Uterus (tissue), 4 donors: Measurements from ENCODE around the gene GNAT1. TPM values are rescaled to one million over a fixed set of nuclear protein-coding genes. Genes with fewer than 3 reads are reported as not detected.

ENCODE experiments used
- DNase-seq, 2 donors: peaks; one replicate each; pipeline ENCODE4 v3.0.0-alpha.2; 2019 to 2020
- H3K27ac ChIP-seq, 2 donors: fragments of 200-600 bp; sonication (generic); 1 replicate in 1 of 2; 2 replicates in 1 of 2; pipeline ENCODE4 v1.5.1; 2016 to 2018
- H3K27me3 ChIP-seq, 2 donors: fragments of 200-600 bp; sonication (generic); one replicate each; pipeline ENCODE4 v1.5.1; 2018 to 2019; ENCODE audit warnings: control low read depth in 1 of 2
- H3K36me3 ChIP-seq, 2 donors: fragments of 200-600 bp; sonication (generic); one replicate each; pipeline ENCODE4 v1.5.1; 2019; ENCODE audit warnings: control low read depth in 1 of 2
- H3K4me1 ChIP-seq, 2 donors: fragments of 200-600 bp; sonication (generic); one replicate each; pipeline ENCODE4 v1.5.1; 2018 to 2019; ENCODE audit warnings: control low read depth in 1 of 2
- H3K4me3 ChIP-seq, 2 donors: fragments of 200-600 bp; sonication (generic); 1 replicate in 1 of 2; 2 replicates in 1 of 2; pipeline ENCODE4 v1.5.1; 2018 to 2019; ENCODE audit warnings: mild to moderate bottlenecking in 1 of 2
- H3K9me3 ChIP-seq, 2 donors: fragments of 200-600 bp; sonication (generic); one replicate each; pipeline ENCODE4 v1.5.1; 2019; ENCODE audit warnings: control low read depth in 1 of 2
- POLR2A ChIP-seq, 2 donors: fragments of 450-650 bp; IDR thresholded peaks; one replicate each; pipeline ENCODE4 v1.6.1; 2016; ENCODE audit warnings: antibody characterized with exemption in 2 of 2, mild to moderate bottlenecking in 1 of 2, moderate library complexity in 1 of 2
- intact Hi-C: fragments of 100-400 bp; cut with DNase I; formaldehyde crosslinking; loops from one replicate; pipeline ENCODE4 v1.15.1; 2023; ENCODE audit warnings: low total_unique reads
- total RNA-seq, 4 donors: library from RNA; depleted of rRNA in 3 of 4; stranded (reverse); fragments of >200 nt in 3 of 4; gene quantifications; one replicate each; pipeline versions ENCODE4 v1.1.0 to v1.2.4, GENCODE V29; 2014 to 2023
- TF ChIP-seq, protein P1 (sequence below), 4 experiments: fragments of 200-600 bp in 2 of 4; fragments of 450-650 bp in 2 of 4; sonication (generic) in 2 of 4; IDR thresholded peaks; one replicate each; pipeline ENCODE4 v1.5.1; 2016 to 2019; ENCODE audit warnings: antibody characterized with exemption in 4 of 4, mild to moderate bottlenecking in 2 of 4, moderate library complexity in 1 of 4
- donor health status: DM: yes; HTN: yes; CAD: no.

GNAT1 gene
- total RNA-seq, 4 donors from 2014 or later: not detected

DNA sequence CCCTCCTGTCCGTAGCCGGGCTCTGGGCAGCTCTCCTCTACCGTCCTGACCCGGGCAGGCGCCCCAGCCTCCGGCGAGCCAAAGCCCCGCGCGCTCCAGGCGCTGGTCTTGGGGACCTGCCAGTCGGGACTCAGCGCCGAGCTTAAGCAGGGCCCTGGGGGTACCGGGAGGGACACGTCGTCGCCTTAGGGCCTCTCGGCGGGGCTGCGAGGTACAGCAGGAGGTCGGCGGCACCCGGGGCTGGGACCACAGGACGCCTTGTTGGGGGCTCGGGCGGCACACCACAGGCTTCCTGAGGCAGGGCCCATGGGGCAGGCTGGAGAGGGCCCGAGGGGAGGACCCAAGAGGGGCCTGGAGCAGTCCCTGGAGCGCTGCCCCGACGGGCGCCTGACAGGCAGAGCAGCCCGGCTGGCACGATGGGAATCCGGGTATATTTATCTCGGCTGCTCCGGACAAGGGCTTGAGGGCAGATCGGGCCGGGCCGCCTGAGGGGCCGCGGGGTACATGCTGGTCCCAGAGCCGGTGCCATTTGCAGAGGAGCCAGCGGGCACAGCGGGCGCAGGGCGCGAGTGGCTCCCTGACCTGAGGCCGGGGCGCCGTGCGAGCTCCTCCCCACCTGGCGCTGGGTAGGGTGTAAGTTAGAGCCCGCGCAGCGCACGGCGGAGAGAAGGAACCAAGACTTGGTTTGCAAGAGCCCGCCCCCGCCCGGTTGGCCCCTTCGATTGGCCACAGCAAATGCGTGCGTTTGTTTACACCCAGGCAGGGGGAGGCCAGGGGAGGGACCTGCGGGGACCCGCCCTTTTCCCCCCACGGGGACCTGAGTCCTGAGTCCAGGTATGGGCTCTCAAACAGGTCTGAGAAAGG lies 14.2 kb downstream of the GNAT1 start:
- H3K4me3 ChIP-seq: peak overlapping the region; percentile 30 to 42
- H3K27ac ChIP-seq: no peak overlapping the region
- intact Hi-C loops: no loop called here
- H3K27me3 ChIP-seq: peaks cover 14 to 17% of the 10 kb centered on the region in 2 donors
- TF ChIP-seq, protein P1, sequence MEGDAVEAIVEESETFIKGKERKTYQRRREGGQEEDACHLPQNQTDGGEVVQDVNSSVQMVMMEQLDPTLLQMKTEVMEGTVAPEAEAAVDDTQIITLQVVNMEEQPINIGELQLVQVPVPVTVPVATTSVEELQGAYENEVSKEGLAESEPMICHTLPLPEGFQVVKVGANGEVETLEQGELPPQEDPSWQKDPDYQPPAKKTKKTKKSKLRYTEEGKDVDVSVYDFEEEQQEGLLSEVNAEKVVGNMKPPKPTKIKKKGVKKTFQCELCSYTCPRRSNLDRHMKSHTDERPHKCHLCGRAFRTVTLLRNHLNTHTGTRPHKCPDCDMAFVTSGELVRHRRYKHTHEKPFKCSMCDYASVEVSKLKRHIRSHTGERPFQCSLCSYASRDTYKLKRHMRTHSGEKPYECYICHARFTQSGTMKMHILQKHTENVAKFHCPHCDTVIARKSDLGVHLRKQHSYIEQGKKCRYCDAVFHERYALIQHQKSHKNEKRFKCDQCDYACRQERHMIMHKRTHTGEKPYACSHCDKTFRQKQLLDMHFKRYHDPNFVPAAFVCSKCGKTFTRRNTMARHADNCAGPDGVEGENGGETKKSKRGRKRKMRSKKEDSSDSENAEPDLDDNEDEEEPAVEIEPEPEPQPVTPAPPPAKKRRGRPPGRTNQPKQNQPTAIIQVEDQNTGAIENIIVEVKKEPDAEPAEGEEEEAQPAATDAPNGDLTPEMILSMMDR (IDR thresholded peaks at IDR 0.05): no peak
- no peaks in the 10 kb centered on the region for H3K36me3 ChIP-seq
- H3K4me1 ChIP-seq: peaks cover 0 to 13% of the 10 kb centered on the region in 2 donors
- no peaks in the 10 kb centered on the region for H3K9me3 ChIP-seq
- no peak for DNase-seq

DNA sequence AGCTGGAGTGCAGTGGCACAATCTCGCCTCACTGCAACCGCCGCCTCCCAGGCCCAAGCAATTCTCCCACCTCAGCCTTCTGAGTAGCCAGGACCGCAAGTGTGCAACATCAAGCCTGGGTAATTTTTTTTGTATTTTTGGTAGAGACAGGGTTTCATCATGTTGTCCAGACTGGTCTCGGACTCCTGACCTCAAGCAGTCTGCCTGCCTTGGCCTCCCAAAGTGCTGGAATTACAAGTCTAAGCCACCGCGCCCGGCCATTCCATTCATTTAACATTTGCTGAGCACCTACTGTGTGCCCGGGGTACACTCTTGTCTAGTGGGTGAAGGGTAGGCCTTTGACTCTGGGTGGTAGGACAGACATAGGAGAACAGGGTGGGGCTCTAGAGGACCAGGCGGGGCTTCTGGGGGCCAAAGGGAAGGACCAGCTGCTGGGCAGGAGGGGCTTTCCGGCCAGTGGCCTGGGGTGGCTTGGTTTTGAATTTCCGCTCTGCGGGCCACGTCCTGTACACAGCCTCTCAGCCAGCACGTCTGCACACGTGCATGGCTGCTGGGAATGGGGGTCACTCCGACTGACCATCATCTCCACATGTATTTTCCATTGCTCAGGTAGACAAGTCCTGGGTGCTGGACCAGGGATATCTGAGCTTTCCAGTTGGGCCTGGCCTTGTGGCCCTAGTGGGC lies 16.1 kb downstream of the GNAT1 start:
- Histone ChIP-seq H3K36me3 (no peaks in the 10 kb centered on the region), H3K27me3 (peaks cover 14 to 17% of the 10 kb centered on the region in 2 donors)
- TF ChIP-seq, protein P1 (IDR thresholded peaks at IDR 0.05): no peak
- TF ChIP-seq POLR2A (IDR thresholded peaks at IDR 0.05): no peak

DNA sequence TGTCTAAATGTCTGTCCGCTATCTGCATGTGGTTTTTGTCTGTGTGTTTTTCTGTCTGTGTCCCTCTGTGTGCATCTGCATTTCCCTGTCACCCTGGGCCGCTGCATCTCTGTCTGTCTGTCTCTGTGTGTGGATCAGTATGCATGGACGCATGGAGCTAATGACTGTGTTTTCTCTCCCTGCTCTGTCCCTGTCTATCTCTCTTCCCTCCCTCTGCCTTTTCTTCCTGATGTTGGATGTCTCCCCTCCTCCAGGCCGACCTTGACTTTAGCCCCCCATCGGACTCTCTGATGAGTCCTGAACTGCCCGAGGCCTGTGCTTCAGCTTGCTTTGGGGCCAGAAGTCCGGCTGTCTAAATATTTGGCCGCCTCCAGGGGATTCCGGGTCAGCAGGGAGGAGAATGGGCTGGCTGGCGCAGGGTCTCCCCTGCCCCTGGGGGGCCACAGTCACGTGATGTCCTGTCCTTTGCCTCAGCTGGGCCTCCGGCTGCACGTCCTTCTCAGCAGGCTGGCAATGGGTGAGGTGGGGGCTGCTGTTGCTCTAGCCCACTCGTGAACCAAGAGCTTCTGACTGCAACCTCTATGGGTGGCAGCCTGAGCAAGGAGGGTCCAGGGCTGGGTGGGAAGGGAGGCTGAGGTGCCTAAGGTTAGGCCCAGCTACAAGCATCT lies 17.4 kb downstream of the GNAT1 start:
- intact Hi-C loops: no loop called here
- peaks cover 13 to 14% of the 10 kb centered on the region in 2 donors for H3K27me3 ChIP-seq
- no peaks in the 10 kb centered on the region for H3K36me3 ChIP-seq
- DNase-seq: no peak
- H3K9me3 ChIP-seq: no peaks in the 10 kb centered on the region
- H3K4me1 ChIP-seq: peaks cover 0 to 13% of the 10 kb centered on the region in 2 donors
- no peak overlapping the region for H3K27ac ChIP-seq
- no peak for TF ChIP-seq POLR2A (IDR thresholded peaks at IDR 0.05)
- TF ChIP-seq, protein P1 (IDR thresholded peaks at IDR 0.05): no peak
- H3K4me3 ChIP-seq: no peak overlapping the region

More for the DNA sequence above, 16.1 kb downstream of the GNAT1 start:
- Histone ChIP-seq H3K4me1 (peaks cover 0 to 13% of the 10 kb centered on the region in 2 donors), H3K9me3 (no peaks in the 10 kb centered on the region), H3K4me3 (no peak overlapping the region), H3K27ac (no peak overlapping the region)
- intact Hi-C loops: no loop called here
- DNase-seq: no peak

DNA sequence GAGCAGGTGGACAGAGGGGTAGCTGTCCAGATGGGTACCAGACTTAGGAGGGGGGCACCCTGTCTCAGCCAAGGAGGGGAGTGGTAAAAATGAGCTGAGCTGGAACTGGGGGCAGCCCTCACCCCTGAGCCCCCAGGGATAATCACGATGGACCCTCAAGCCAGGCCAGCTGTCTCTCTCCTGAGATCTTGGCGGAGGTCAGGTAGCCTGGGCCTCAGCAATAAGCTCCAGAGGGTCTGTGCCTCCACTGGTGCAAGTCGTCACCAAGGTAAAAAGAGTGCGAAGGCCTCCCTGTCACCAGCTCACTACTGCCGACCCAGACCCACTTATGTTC lies 18.7 kb downstream of the GNAT1 start:
- intact Hi-C loops: no loop called here
- DNase-seq: no peak
- Histone ChIP-seq H3K9me3 (no peaks in the 10 kb centered on the region), H3K4me3 (no peak overlapping the region), H3K27ac (no peak overlapping the region), H3K4me1 (peaks cover 0 to 7% of the 10 kb centered on the region in 2 donors), H3K36me3 (no peaks in the 10 kb centered on the region), H3K27me3 (peaks cover 2 to 8% of the 10 kb centered on the region in 2 donors)
- no peak for TF ChIP-seq POLR2A (IDR thresholded peaks at IDR 0.05)
- TF ChIP-seq, protein P1 (IDR thresholded peaks at IDR 0.05): no peak
